ENCODE measurements around the gene ANK3.

The ANK3 gene

GRCh38 chr10:60413306-60414012, 23.8 kb upstream of the ANK3 start:
- DNase-seq (ENCODE audit: low spot score) = no peak

GRCh38 chr10:60410970-60411369, 21.3 kb upstream of the ANK3 start:
- DNase-seq (ENCODE audit: low spot score) = no peak

- DNase-seq (ENCODE audit: low spot score) = no peak
Measured at GRCh38 chr10:60409202-60409601, 19.5 kb upstream of the ANK3 start.

GRCh38 chr10:60406182-60406581, 16.5 kb upstream of the ANK3 start:
- DNase-seq (ENCODE audit: low spot score) = no peak

- no peak for DNase-seq (ENCODE audit: low spot score)
Measured at GRCh38 chr10:60405172-60405571, 15.5 kb upstream of the ANK3 start.

- DNase-seq (ENCODE audit: low spot score) = no peak
Measured at GRCh38 chr10:60403168-60403873, 13.6 kb upstream of the ANK3 start.

- DNase-seq (ENCODE audit: low spot score) = no peak
Measured at GRCh38 chr10:60400366-60400765, 10.7 kb upstream of the ANK3 start.

GRCh38 chr10:60399328-60399727, 9.7 kb upstream of the ANK3 start:
- DNase-seq (ENCODE audit: low spot score) = no peak

- no peak for DNase-seq (ENCODE audit: low spot score)
Measured at GRCh38 chr10:60397792-60398191, 8.1 kb upstream of the ANK3 start.

- no peak for DNase-seq (ENCODE audit: low spot score)
Measured at GRCh38 chr10:60396766-60397165, 7.1 kb upstream of the ANK3 start.

- no peak for DNase-seq (ENCODE audit: low spot score)
Measured at GRCh38 chr10:60395711-60396110, 6.0 kb upstream of the ANK3 start.

- no peak for DNase-seq (ENCODE audit: low spot score)
Measured at GRCh38 chr10:60394446-60394845, 4.8 kb upstream of the ANK3 start.

- no peak for DNase-seq (ENCODE audit: low spot score)
Measured at GRCh38 chr10:60390224-60390626, 550 bp upstream of the ANK3 start.

- no peak for DNase-seq (ENCODE audit: low spot score)
Measured at GRCh38 chr10:60388709-60389301, 870 bp downstream of the ANK3 start.

GRCh38 chr10:60388116-60388625, 1.5 kb downstream of the ANK3 start:
- no peak for DNase-seq (ENCODE audit: low spot score)

GRCh38 chr10:60387531-60387930, 2.1 kb downstream of the ANK3 start:
- no peak for DNase-seq (ENCODE audit: low spot score)

- DNase-seq (ENCODE audit: low spot score) = no peak
Measured at GRCh38 chr10:60385399-60385738, 4.3 kb downstream of the ANK3 start.

GRCh38 chr10:60384708-60385398, 4.8 kb downstream of the ANK3 start:
- DNase-seq (ENCODE audit: low spot score) = peak; percentile 95

GRCh38 chr10:60384011-60384410, 5.7 kb downstream of the ANK3 start:
- DNase-seq (ENCODE audit: low spot score) = peak; percentile 21

GRCh38 chr10:60382946-60383681, 6.6 kb downstream of the ANK3 start:
- DNase-seq (ENCODE audit: low spot score) = no peak

GRCh38 chr10:60380781-60381180, 8.9 kb downstream of the ANK3 start:
- DNase-seq (ENCODE audit: low spot score) = no peak

GRCh38 chr10:60377955-60378354, 11.7 kb downstream of the ANK3 start:
- DNase-seq (ENCODE audit: low spot score) = peak; percentile 54
